Fibroblast of the aortic adventitia (primary cell): Measurements from ENCODE around the gene ST8SIA1. TPM values are rescaled to one million over a fixed set of nuclear protein-coding genes. Genes with fewer than 3 reads are reported as not detected.

Source experiments
- DNase-seq: peaks from one replicate; pipeline ENCODE4 v3.0.0-alpha.2; 2010; ENCODE audit warnings: low read depth
- H3K4me3 ChIP-seq: 2 replicates; pipeline ENCODE4 v1.5.1; 2011; ENCODE audit warnings: low read depth, mild to moderate bottlenecking, control low read depth, low read length, moderate library complexity
- total RNA-seq: library from RNA; depleted of rRNA; stranded (reverse); fragments of >200 nt; gene quantifications from 2 replicates; pipeline ENCODE4 v1.2.3, GENCODE V29; 2012; ENCODE audit warnings: low replicate concordance
- TF ChIP-seq, protein P1 (sequence below): IDR thresholded peaks from 2 replicates; pipeline ENCODE4 v1.5.1; 2011; ENCODE audit warnings: mild to moderate bottlenecking, low read length, control low read depth, inconsistent platforms; ENCODE audit not compliant: insufficient read depth

The ST8SIA1 gene
- total RNA-seq, 1 donor, result 13.7 TPM

DNA sequence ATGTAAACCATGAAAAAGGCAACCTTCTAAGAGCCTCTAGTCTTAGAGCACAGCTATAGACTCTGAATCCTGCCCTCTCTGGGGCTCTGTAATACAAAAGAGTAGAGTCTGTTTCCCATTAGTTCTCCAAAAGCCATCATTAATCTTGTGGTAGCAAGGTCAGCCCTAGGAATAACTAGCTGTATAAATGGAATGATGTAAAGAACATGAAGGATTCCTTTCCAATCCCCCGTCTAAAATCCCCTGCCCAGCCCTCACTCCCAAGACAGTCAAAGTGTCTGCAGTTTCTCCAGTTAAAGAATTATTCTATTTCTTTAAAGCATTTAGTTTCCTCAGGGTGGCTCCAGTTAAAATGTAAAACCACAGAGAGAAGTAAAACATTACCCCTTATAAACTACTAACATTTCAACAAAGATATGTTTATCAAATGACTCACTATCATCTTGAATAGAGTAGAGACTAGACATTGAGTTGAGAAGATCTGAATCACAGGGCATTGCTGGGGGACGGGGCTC lies 104.2 kb downstream of the ST8SIA1 start:
- peak; percentile 68 for DNase-seq
- TF ChIP-seq, protein P1, sequence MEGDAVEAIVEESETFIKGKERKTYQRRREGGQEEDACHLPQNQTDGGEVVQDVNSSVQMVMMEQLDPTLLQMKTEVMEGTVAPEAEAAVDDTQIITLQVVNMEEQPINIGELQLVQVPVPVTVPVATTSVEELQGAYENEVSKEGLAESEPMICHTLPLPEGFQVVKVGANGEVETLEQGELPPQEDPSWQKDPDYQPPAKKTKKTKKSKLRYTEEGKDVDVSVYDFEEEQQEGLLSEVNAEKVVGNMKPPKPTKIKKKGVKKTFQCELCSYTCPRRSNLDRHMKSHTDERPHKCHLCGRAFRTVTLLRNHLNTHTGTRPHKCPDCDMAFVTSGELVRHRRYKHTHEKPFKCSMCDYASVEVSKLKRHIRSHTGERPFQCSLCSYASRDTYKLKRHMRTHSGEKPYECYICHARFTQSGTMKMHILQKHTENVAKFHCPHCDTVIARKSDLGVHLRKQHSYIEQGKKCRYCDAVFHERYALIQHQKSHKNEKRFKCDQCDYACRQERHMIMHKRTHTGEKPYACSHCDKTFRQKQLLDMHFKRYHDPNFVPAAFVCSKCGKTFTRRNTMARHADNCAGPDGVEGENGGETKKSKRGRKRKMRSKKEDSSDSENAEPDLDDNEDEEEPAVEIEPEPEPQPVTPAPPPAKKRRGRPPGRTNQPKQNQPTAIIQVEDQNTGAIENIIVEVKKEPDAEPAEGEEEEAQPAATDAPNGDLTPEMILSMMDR, result no peak
- H3K4me3 ChIP-seq, result no peak overlapping the region

- TF ChIP-seq, protein P1, result no peak
- DNase-seq, result peak; percentile 43
Measured at GRCh38 chr12:22229652-22230279, 104.7 kb downstream of the ST8SIA1 start.

DNA sequence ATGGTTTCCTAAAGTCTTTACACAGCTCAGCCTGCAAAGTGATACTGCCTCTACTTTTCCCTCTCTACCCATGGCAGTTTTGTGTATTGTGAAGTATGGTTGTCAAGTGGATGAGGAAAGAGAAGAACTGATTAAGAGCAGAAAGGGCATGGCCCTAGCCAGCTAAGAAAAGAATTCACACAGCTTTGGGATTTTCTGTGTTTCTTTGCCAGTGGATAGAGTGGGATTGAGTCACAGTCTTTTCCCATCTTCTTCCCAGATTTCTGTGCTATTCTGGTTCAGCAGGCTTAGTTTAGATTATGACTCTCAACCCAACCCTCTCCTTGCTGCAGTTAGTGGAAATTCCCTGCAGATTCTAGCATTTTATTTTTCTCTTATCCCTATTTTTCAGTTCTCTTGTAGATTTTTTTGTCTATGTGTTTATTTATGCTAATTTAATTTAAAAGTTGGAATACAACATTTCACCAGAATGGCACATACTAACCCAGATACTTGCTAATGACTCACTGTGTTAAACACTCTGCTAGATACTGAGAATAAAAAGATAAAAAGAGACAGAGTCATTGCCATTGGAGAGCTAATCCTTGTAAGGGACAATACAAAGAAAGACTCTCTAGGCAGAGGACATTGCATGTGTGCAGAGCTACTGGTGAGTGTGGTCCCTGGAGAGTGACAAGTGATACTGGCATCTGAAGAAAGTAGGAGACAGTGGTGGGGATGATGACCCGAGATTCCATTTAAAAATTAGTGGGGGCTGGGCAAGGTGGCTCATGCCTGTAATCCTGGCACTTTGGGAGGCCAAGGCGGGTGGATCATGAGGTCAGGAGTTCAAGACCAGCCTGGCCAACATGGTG lies 106.3 kb downstream of the ST8SIA1 start:
- DNase-seq, result peak; percentile 87
- TF ChIP-seq, protein P1, result no peak
- H3K4me3 ChIP-seq, result no peak overlapping the region

More at GRCh38 chr12:22229652-22230279, 104.7 kb downstream of the ST8SIA1 start:
- no peak overlapping the region for H3K4me3 ChIP-seq

GRCh38 chr12:22223356-22223755 lies 111.2 kb downstream of the ST8SIA1 start:
- DNase-seq, result no peak

GRCh38 chr12:22217556-22217955 lies 117.0 kb downstream of the ST8SIA1 start:
- TF ChIP-seq, protein P1, result no peak
- DNase-seq, result no peak
- no peak overlapping the region for H3K4me3 ChIP-seq

More at GRCh38 chr12:22223356-22223755, 111.2 kb downstream of the ST8SIA1 start:
- TF ChIP-seq, protein P1, result no peak
- H3K4me3 ChIP-seq, result no peak overlapping the region

DNA sequence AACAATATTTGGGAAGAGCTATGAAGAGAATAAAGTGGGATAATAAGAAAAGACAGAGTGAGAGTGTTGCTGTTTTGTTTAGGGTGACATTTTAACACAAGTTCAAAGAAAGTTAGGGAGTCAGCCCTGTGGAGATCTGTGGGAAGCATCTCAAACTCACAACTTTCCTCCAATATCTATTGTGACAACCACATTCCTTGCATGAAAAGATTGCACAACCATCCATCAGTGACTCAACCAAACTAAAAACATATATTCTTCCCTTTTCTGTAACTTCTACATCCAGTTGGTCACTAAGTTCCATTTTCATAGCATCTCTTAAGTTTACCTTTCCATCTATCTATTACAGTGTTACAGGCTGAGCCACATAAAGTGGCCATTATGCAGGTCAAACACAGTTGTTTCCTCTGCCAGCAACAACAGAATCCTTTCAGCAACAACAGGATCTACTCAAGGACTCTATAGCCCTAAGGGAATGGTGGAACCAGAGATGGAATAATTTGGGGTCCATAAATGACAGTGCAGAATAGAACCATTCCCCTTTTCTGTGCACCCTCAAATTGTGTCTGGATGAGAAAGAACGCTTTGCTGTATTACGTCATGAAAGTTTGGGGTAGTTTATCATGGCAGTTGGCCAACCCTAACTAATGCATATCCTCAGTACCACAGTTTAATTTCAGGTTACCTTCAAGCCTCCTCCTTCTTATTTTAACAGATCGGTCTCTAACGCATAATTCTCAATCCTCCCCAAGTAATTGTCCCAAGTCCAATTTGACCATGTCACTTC lies 118.8 kb downstream of the ST8SIA1 start:
- TF ChIP-seq, protein P1, result no peak
- peak; percentile 53 for DNase-seq
- H3K4me3 ChIP-seq, result no peak overlapping the region
